IPS-18a (cell line): ENCODE measurements around the gene PRPF38A.
A peak's percentile ranks its signal among the peaks of the same experiment; 100 is the strongest.

Experiments used
- H3K27ac ChIP-seq: one replicate; pipeline ENCODE4 v1.5.1; 2013; ENCODE audit warnings: low read length
- H3K27me3 ChIP-seq: one replicate; pipeline ENCODE4 v1.6.1; 2013; ENCODE audit warnings: mild to moderate bottlenecking, low read length; ENCODE audit not compliant: control insufficient read depth, insufficient read depth
- H3K36me3 ChIP-seq: one replicate; pipeline ENCODE4 v1.6.1; 2013; ENCODE audit warnings: low read depth, low read length; ENCODE audit not compliant: control insufficient read depth
- H3K4me1 ChIP-seq: one replicate; pipeline ENCODE4 v1.6.1; 2013; ENCODE audit warnings: low read depth, low read length; ENCODE audit not compliant: control insufficient read depth
- H3K4me3 ChIP-seq: one replicate; pipeline ENCODE4 v1.5.1; 2013; ENCODE audit warnings: low read length
- H3K9ac ChIP-seq: one replicate; pipeline ENCODE4 v1.6.1; 2013; ENCODE audit warnings: mild to moderate bottlenecking, low read length, moderate library complexity
- H3K9me3 ChIP-seq: one replicate; pipeline ENCODE4 v1.6.1; 2013; ENCODE audit warnings: low read depth, low read length; ENCODE audit not compliant: control insufficient read depth

The PRPF38A gene

GRCh38 chr1:52402860-52403240, 1.6 kb upstream of the PRPF38A start:
- Histone ChIP-seq H3K27ac (no peak overlapping the region), H3K9me3 (no peaks in the 10 kb centered on the region), H3K9ac (peak overlapping the region; percentile 98), H3K27me3 (no peaks in the 10 kb centered on the region), H3K4me3 (peak overlapping the region; percentile 96), H3K36me3 (peaks cover 42% of the 10 kb centered on the region), H3K4me1 (peaks cover 9% of the 10 kb centered on the region)

- no peaks in the 10 kb centered on the region for H3K27me3 ChIP-seq
- peak overlapping the region; percentile 98 for H3K9ac ChIP-seq
- H3K9me3 ChIP-seq = no peaks in the 10 kb centered on the region
- H3K36me3 ChIP-seq = peaks cover 47% of the 10 kb centered on the region
- H3K27ac ChIP-seq = peak overlapping the region; percentile 95
- H3K4me3 ChIP-seq = peak overlapping the region; percentile 96
- peaks cover 9% of the 10 kb centered on the region for H3K4me1 ChIP-seq
Measured at GRCh38 chr1:52403566-52404115, 761 bp upstream of the PRPF38A start.

- peaks cover 50% of the 10 kb centered on the region for H3K36me3 ChIP-seq
- peaks cover 9% of the 10 kb centered on the region for H3K4me1 ChIP-seq
- peak overlapping the region; percentile 96 for H3K4me3 ChIP-seq
- H3K27ac ChIP-seq = peak overlapping the region; percentile 95
- no peaks in the 10 kb centered on the region for H3K27me3 ChIP-seq
- no peaks in the 10 kb centered on the region for H3K9me3 ChIP-seq
- peak overlapping the region; percentile 98 for H3K9ac ChIP-seq
Measured at GRCh38 chr1:52404975-52405338, 555 bp downstream of the PRPF38A start.

GRCh38 chr1:52413410-52413989, 9.1 kb downstream of the PRPF38A start:
- Histone ChIP-seq H3K27me3 (no peaks in the 10 kb centered on the region), H3K9me3 (no peaks in the 10 kb centered on the region), H3K9ac (no peak overlapping the region), H3K36me3 (peaks cover 84% of the 10 kb centered on the region), H3K4me3 (no peak overlapping the region), H3K4me1 (no peaks in the 10 kb centered on the region), H3K27ac (no peak overlapping the region)

- H3K27ac ChIP-seq = no peak overlapping the region
- H3K9ac ChIP-seq = no peak overlapping the region
- no peaks in the 10 kb centered on the region for H3K27me3 ChIP-seq
- no peaks in the 10 kb centered on the region for H3K9me3 ChIP-seq
- H3K4me3 ChIP-seq = no peak overlapping the region
- H3K4me1 ChIP-seq = no peaks in the 10 kb centered on the region
- peaks cover 76% of the 10 kb centered on the region for H3K36me3 ChIP-seq
Measured at GRCh38 chr1:52414942-52415341, 10.5 kb downstream of the PRPF38A start.

GRCh38 chr1:52416811-52417210, 12.4 kb downstream of the PRPF38A start:
- H3K27me3 ChIP-seq = no peaks in the 10 kb centered on the region
- no peak overlapping the region for H3K9ac ChIP-seq
- no peak overlapping the region for H3K27ac ChIP-seq
- H3K4me3 ChIP-seq = no peak overlapping the region
- H3K4me1 ChIP-seq = no peaks in the 10 kb centered on the region
- H3K9me3 ChIP-seq = no peaks in the 10 kb centered on the region
- H3K36me3 ChIP-seq = peaks cover 76% of the 10 kb centered on the region

GRCh38 chr1:52420713-52421112, 16.3 kb downstream of the PRPF38A start:
- Histone ChIP-seq H3K27ac (no peak overlapping the region), H3K4me1 (no peaks in the 10 kb centered on the region), H3K9ac (no peak overlapping the region), H3K4me3 (no peak overlapping the region), H3K36me3 (peaks cover 55% of the 10 kb centered on the region), H3K27me3 (no peaks in the 10 kb centered on the region), H3K9me3 (no peaks in the 10 kb centered on the region)

- no peaks in the 10 kb centered on the region for H3K9me3 ChIP-seq
- peaks cover 40% of the 10 kb centered on the region for H3K36me3 ChIP-seq
- H3K4me1 ChIP-seq = peaks cover 5% of the 10 kb centered on the region
- no peak overlapping the region for H3K9ac ChIP-seq
- no peaks in the 10 kb centered on the region for H3K27me3 ChIP-seq
- no peak overlapping the region for H3K4me3 ChIP-seq
- no peak overlapping the region for H3K27ac ChIP-seq
Measured at GRCh38 chr1:52423055-52423454, 18.7 kb downstream of the PRPF38A start.

GRCh38 chr1:52423771-52424170, 19.4 kb downstream of the PRPF38A start:
- H3K4me3 ChIP-seq = no peak overlapping the region
- H3K27me3 ChIP-seq = no peaks in the 10 kb centered on the region
- H3K9me3 ChIP-seq = no peaks in the 10 kb centered on the region
- no peak overlapping the region for H3K27ac ChIP-seq
- H3K9ac ChIP-seq = no peak overlapping the region
- peaks cover 5% of the 10 kb centered on the region for H3K4me1 ChIP-seq
- peaks cover 33% of the 10 kb centered on the region for H3K36me3 ChIP-seq

- peaks cover 5% of the 10 kb centered on the region for H3K4me1 ChIP-seq
- H3K36me3 ChIP-seq = peaks cover 33% of the 10 kb centered on the region
- no peak overlapping the region for H3K9ac ChIP-seq
- H3K4me3 ChIP-seq = no peak overlapping the region
- no peaks in the 10 kb centered on the region for H3K9me3 ChIP-seq
- no peak overlapping the region for H3K27ac ChIP-seq
- H3K27me3 ChIP-seq = no peaks in the 10 kb centered on the region
Measured at GRCh38 chr1:52424231-52424636, 19.8 kb downstream of the PRPF38A start.

GRCh38 chr1:52424813-52425212, 20.4 kb downstream of the PRPF38A start:
- no peaks in the 10 kb centered on the region for H3K27me3 ChIP-seq
- H3K9me3 ChIP-seq = no peaks in the 10 kb centered on the region
- H3K4me1 ChIP-seq = peaks cover 5% of the 10 kb centered on the region
- no peak overlapping the region for H3K27ac ChIP-seq
- H3K9ac ChIP-seq = no peak overlapping the region
- no peak overlapping the region for H3K4me3 ChIP-seq
- H3K36me3 ChIP-seq = peaks cover 33% of the 10 kb centered on the region

- H3K4me3 ChIP-seq = no peak overlapping the region
- H3K9ac ChIP-seq = no peak overlapping the region
- H3K9me3 ChIP-seq = no peaks in the 10 kb centered on the region
- H3K27me3 ChIP-seq = no peaks in the 10 kb centered on the region
- no peak overlapping the region for H3K27ac ChIP-seq
- peaks cover 29% of the 10 kb centered on the region for H3K36me3 ChIP-seq
- H3K4me1 ChIP-seq = peaks cover 5% of the 10 kb centered on the region
Measured at GRCh38 chr1:52426371-52426770, 22.0 kb downstream of the PRPF38A start.
